AG09309 (cell line): Measurements from ENCODE around the gene PRC1.

Source experiments
- DNase-seq: peaks from one replicate; pipeline ENCODE4 v3.0.0-alpha.2; 2010; ENCODE audit warnings: low read depth
- H3K4me3 ChIP-seq: 2 replicates; pipeline ENCODE4 v1.5.1; 2011; ENCODE audit warnings: mild to moderate bottlenecking, low read depth, low read length, moderate library complexity; ENCODE audit not compliant: control insufficient read depth
- TF ChIP-seq, protein P1 (sequence below): IDR thresholded peaks from 2 replicates; pipeline ENCODE4 v1.5.1; 2011; ENCODE audit warnings: mild to moderate bottlenecking, low read depth, low read length, inconsistent platforms; ENCODE audit not compliant: insufficient read depth, control insufficient read depth; ENCODE audit errors: missing control alignments

The PRC1 gene

GRCh38 chr15:90952901-90953677, 41.2 kb downstream of the PRC1 start:
- TF ChIP-seq, protein P1, sequence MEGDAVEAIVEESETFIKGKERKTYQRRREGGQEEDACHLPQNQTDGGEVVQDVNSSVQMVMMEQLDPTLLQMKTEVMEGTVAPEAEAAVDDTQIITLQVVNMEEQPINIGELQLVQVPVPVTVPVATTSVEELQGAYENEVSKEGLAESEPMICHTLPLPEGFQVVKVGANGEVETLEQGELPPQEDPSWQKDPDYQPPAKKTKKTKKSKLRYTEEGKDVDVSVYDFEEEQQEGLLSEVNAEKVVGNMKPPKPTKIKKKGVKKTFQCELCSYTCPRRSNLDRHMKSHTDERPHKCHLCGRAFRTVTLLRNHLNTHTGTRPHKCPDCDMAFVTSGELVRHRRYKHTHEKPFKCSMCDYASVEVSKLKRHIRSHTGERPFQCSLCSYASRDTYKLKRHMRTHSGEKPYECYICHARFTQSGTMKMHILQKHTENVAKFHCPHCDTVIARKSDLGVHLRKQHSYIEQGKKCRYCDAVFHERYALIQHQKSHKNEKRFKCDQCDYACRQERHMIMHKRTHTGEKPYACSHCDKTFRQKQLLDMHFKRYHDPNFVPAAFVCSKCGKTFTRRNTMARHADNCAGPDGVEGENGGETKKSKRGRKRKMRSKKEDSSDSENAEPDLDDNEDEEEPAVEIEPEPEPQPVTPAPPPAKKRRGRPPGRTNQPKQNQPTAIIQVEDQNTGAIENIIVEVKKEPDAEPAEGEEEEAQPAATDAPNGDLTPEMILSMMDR = no peak
- DNase-seq = no peak
- H3K4me3 ChIP-seq = no peak overlapping the region

GRCh38 chr15:90950676-90951075, 43.7 kb downstream of the PRC1 start:
- H3K4me3 ChIP-seq = no peak overlapping the region

GRCh38 chr15:90949979-90950675, 44.2 kb downstream of the PRC1 start:
- DNase-seq = no peak
- H3K4me3 ChIP-seq = no peak overlapping the region
- TF ChIP-seq, protein P1 = no peak

More at GRCh38 chr15:90950676-90951075, 43.7 kb downstream of the PRC1 start:
- no peak for DNase-seq
- TF ChIP-seq, protein P1 = no peak

DNA sequence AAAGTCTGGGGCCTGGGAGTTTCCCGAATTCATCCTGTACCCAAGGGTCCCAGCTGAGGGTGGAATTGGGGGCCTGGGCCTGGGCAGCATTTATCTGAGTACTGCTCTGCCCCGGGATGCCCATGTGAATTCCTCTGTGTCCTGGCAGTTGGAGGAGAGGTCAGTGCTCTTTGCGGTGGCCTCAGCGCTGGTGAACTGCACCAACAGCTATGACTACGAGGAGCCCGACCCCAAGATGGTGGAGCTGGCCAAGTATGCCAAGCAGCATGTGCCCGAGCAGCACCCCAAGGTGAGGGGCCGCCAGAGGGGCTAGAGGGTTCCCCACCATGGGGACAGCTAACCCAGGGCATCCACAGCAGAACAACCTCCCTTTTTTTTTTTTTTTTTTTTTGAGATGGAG, 45.8 kb downstream of the PRC1 start:
- no peak overlapping the region for H3K4me3 ChIP-seq
- no peak for DNase-seq
- TF ChIP-seq, protein P1 = no peak

DNA sequence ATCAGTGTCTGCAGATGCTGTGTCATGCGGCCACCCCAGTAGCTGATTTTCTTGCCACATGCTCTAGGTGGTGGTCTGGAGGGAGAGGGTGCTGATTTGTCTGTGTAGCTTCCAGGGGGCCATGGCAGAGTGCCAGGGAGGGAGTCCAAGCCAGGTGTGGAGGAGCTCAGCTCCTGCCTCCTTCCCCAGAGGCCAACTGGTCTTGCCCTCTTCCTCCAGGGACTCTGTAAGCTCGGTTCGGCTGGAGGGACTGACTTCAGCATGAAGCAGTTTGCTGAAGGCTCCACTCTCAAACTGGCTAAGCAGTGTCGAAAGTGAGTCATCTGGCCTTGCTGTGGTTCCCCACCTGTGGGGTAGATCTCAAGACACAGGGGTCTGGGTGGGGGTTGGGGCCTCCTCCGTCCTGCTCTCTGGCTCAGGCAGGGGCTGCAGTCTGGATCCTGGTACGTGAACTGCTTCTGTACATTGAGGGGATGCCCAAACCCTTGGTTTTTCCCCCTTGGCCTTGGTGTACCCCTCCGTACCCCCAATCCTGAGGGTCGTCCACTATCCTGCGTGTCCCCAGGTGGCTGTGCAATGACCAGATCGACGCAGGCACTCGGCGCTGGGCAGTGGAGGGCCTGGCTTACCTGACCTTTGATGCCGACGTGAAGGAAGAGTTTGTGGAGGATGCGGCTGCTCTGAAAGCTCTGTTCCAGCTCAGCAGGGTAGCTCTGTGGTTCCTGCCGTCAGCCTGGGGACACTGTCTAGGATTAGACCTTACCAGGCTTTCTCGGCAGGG, 46.6 kb downstream of the PRC1 start:
- no peak overlapping the region for H3K4me3 ChIP-seq
- TF ChIP-seq, protein P1 = no peak
- DNase-seq = no peak

DNA sequence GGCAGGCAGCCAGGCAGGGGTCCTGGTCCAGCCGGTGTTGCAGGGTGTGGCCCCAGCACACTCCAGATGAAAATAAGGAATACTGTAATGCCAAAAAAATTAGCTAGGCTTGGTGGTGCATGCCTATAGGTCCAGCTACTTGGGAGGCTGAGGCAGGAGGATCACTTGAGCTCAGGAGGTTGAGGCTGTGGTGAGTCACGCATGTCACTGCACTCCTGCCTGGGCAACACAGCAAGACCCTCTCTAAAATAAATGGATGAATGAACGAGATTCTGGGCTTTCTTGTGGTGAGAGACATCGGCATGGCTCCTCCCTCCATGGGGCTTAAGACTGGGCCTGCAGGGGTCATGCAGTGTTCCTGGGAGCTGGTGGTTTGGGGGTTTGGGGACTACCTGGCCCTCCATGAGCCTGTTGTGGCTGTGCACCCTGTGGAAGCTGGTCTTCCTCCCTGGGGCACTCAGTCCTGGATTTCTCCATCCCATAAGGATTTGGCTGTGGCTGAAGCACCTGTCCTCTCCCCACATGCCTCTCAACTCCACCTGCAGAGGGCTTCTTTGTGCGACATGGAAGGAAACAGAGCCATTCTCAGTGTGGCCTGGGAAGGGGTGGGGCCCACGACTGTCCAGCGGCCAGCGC, 47.3 kb downstream of the PRC1 start:
- DNase-seq = no peak
- H3K4me3 ChIP-seq = no peak overlapping the region
- TF ChIP-seq, protein P1 = no peak
